GM23248 (cell line): ENCODE results near the gene RNASE8. TPM values are rescaled to one million over a fixed set of nuclear protein-coding genes. Genes with fewer than 3 reads are reported as not detected.

Source experiments
- DNase-seq: peaks from one replicate; pipeline ENCODE4 v3.0.0-alpha.2; 2015
- H2AFZ ChIP-seq: fragments of 200-600 bp; sonication (generic); 2 replicates; pipeline ENCODE4 v1.6.1; 2016; ENCODE audit warnings: antibody characterized with exemption
- H3F3A ChIP-seq: fragments of 200-600 bp; sonication (generic); 2 replicates; pipeline ENCODE4 v1.6.1; 2016; ENCODE audit warnings: mild to moderate bottlenecking, antibody characterized with exemption, mixed run types; ENCODE audit not compliant: insufficient read depth
- H3K27ac ChIP-seq: fragments of 200-600 bp; sonication (generic); 2 replicates; pipeline ENCODE4 v1.5.1; 2016; ENCODE audit warnings: mild to moderate bottlenecking
- H3K27me3 ChIP-seq: fragments of 200-600 bp; sonication (generic); replicated peaks from 2 replicates; pipeline ENCODE4 v1.6.1; 2016; ENCODE audit warnings: mild to moderate bottlenecking; ENCODE audit not compliant: insufficient read depth
- H3K36me3 ChIP-seq: fragments of 200-600 bp; sonication (generic); 2 replicates; pipeline ENCODE4 v1.6.1; 2016; ENCODE audit warnings: low read depth, mild to moderate bottlenecking
- H3K4me1 ChIP-seq: fragments of 200-600 bp; sonication (generic); 2 replicates; pipeline ENCODE4 v1.6.1; 2016; ENCODE audit warnings: mild to moderate bottlenecking; ENCODE audit not compliant: insufficient read depth
- H3K4me2 ChIP-seq: fragments of 200-600 bp; sonication (generic); one replicate; pipeline ENCODE4 v1.6.1; 2016; ENCODE audit warnings: mild to moderate bottlenecking; ENCODE audit not compliant: unreplicated experiment
- H3K4me3 ChIP-seq: fragments of 200-600 bp; sonication (generic); 2 replicates; pipeline ENCODE4 v1.5.1; 2016; ENCODE audit warnings: mild to moderate bottlenecking
- H3K79me2 ChIP-seq: fragments of 200-600 bp; sonication (generic); 2 replicates; pipeline ENCODE4 v1.6.1; 2016; ENCODE audit warnings: mild to moderate bottlenecking; ENCODE audit not compliant: insufficient read depth
- H3K9ac ChIP-seq: fragments of 200-600 bp; sonication (generic); 2 replicates; pipeline ENCODE4 v1.6.1; 2016; ENCODE audit warnings: mild to moderate bottlenecking
- H3K9me2 ChIP-seq: fragments of 200-600 bp; sonication (generic); 2 replicates; pipeline ENCODE4 v1.6.1; 2016; ENCODE audit warnings: mixed run types, mild to moderate bottlenecking, moderate library complexity; ENCODE audit not compliant: insufficient read depth
- H3K9me3 ChIP-seq: fragments of 200-600 bp; sonication (generic); one replicate; pipeline ENCODE4 v1.6.1; 2017; ENCODE audit warnings: low read depth
- H4K20me1 ChIP-seq: fragments of 200-600 bp; sonication (generic); 2 replicates; pipeline ENCODE4 v1.6.0; 2016; ENCODE audit not compliant: insufficient read depth
- EZH2 ChIP-seq: fragments of 200-600 bp; sonication (generic); IDR thresholded peaks from 2 replicates; pipeline ENCODE4 v1.6.1; 2018; ENCODE audit warnings: antibody characterized with exemption, mild to moderate bottlenecking; ENCODE audit not compliant: insufficient read depth, poor library complexity, severe bottlenecking
- EZH2phosphoT487 ChIP-seq: fragments of 200-600 bp; sonication (generic); IDR thresholded peaks from 2 replicates; pipeline ENCODE4 v1.6.1; 2018; ENCODE audit warnings: antibody characterized with exemption, moderate library complexity, mild to moderate bottlenecking, low read depth; ENCODE audit not compliant: insufficient read depth
- WGBS, 2 experiments: methylation state at CpG; one replicate each; pipeline ENCODE4 v1.1.6; 2015 to 2017; ENCODE audit warnings: low lambda C conversion rate in 2 of 2, low coverage in 1 of 2; ENCODE audit errors: missing lambda C conversion rate in 2 of 2; 5-methylcytosine and 5-hydroxymethylcytosine counted together
- in situ Hi-C: fragments of 300-500 bp; cut with MboI; formaldehyde crosslinking; loops from 2 replicates; pipeline ENCODE4 v1.15.0; 2020
- polyA plus RNA-seq: library from polyadenylated mRNA; unstranded; fragments of >200 nt; fragmentation: Nextera tagmentation; extraction: Ambion mirVana; gene quantifications from 2 replicates; pipeline ENCODE4 v1.2.1, GENCODE V29; 2016
- total RNA-seq: library from RNA; depleted of rRNA; stranded (reverse); fragments of >200 nt; shearing (Covaris generic); gene quantifications from 2 replicates; pipeline ENCODE4 v1.2.3, GENCODE V29; 2014

The RNASE8 gene
- total and polyA plus RNA-seq, 2 experiments from 2014 or later: not detected

DNA sequence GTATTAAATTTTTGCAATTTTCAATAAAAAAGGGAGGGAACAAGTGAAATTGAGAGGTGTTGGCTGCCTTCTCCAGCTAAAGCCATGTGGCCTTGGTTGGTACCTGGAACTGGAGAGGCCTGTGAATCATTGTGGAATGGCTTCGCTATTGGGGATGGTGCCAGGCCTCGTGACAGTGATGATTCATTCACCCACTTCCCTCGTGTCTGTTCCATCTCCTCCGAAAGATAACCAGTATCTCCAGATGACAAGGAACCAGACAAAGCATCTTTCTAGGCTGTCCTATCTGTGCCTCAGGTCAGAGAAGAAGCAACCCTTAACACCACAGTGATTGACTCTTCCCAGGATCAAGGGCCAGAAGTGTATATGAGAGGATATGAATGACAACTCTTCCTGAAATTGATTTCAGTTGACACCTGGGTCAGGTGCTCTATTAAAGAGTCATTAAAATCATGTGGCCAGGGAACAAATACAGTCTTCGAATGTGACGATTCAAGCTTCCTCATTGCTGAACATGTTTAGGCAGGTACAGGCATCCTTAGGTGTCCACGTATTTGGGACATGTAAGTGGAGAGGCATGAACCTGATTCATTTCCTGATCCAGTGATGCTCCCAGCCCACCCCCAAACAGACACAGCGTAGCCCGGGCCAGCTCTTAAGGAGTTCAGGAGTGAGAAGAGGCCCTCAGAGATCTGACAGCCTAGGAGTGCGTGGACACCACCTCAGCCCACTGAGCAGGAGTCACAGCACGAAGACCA lies 15.8 kb upstream of the RNASE8 start, which contains the start of gene RNASE7:
Gene RNASE7 (plus strand): TSS at position 687 of the 758 bp plus-strand sequence. CDS start 631 bp downstream, outside the sequence.
- no peaks in the 10 kb centered on the region for H3K79me2 ChIP-seq
- in situ Hi-C loops: no loop called here
- H3K27ac ChIP-seq: no peak within 1 kb of the TSS
- H3F3A ChIP-seq: no peaks in the 10 kb centered on the region
- no peak within 1 kb of the TSS for H2AFZ ChIP-seq
- H3K36me3 ChIP-seq: no peaks in the 10 kb centered on the region
- H3K4me2 ChIP-seq: no peak within 1 kb of the TSS
- H3K4me1 ChIP-seq: peaks cover 13% of the 10 kb centered on the region
- H3K27me3 ChIP-seq: no peaks in the 10 kb centered on the region
- no peaks in the 10 kb centered on the region for H3K9me3 ChIP-seq
- peak; percentile 76 for DNase-seq
- H3K9ac ChIP-seq: no peak within 1 kb of the TSS
- no peak for TF ChIP-seq EZH2phosphoT487
- TF ChIP-seq EZH2: no peak
- 58 to 65% methylated on average over 11 of the region's 11 CpGs for WGBS, 2 experiments
- H4K20me1 ChIP-seq: no peaks in the 10 kb centered on the region
- no peak within 1 kb of the TSS for H3K4me3 ChIP-seq
- H3K9me2 ChIP-seq: no peaks in the 10 kb centered on the region

DNA sequence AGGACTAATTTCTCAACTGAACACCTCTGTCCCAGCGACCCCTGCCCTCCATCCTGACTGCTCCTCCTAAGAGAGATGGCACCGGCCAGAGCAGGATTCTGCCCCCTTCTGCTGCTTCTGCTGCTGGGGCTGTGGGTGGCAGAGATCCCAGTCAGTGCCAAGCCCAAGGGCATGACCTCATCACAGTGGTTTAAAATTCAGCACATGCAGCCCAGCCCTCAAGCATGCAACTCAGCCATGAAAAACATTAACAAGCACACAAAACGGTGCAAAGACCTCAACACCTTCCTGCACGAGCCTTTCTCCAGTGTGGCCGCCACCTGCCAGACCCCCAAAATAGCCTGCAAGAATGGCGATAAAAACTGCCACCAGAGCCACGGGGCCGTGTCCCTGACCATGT lies 14.7 kb upstream of the RNASE8 start:
- no peaks in the 10 kb centered on the region for H3K9me2 ChIP-seq
- no peak overlapping the region for H3K4me3 ChIP-seq
- no peak overlapping the region for H2AFZ ChIP-seq
- H3F3A ChIP-seq: peaks cover 9% of the 10 kb centered on the region
- no peaks in the 10 kb centered on the region for H3K79me2 ChIP-seq
- H3K36me3 ChIP-seq: no peaks in the 10 kb centered on the region
- peaks cover 22% of the 10 kb centered on the region for H3K4me1 ChIP-seq
- no peak for DNase-seq
- TF ChIP-seq EZH2phosphoT487: no peak
- no peak for TF ChIP-seq EZH2
- no peak overlapping the region for H3K27ac ChIP-seq
- no peaks in the 10 kb centered on the region for H4K20me1 ChIP-seq
- in situ Hi-C loops: no loop called here
- no peaks in the 10 kb centered on the region for H3K27me3 ChIP-seq
- H3K9ac ChIP-seq: no peak overlapping the region
- no peak overlapping the region for H3K4me2 ChIP-seq
- no peaks in the 10 kb centered on the region for H3K9me3 ChIP-seq
- 75 to 82% methylated on average over 8 of the region's 8 CpGs for WGBS, 2 experiments

DNA sequence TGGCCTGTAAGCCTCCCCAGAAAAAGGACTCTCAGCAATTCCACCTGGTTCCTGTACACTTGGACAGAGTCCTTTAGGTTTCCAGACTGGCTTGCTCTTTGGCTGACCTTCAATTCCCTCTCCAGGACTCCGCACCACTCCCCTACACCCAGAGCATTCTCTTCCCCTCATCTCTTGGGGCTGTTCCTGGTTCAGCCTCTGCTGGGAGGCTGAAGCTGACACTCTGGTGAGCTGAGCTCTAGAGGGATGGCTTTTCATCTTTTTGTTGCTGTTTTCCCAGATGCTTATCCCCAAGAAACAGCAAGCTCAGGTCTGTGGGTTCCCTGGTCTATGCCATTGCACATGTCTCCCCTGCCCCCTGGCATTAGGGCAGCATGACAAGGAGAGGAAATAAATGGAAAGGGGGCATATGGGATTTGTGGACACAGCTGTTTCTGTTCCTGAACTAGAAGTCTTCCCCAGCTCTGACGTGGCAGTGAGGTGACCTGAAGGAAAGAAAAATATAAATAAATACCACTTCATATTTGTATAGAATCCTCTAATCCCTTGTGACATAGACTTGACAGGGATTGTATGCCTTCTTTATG lies 14.1 kb upstream of the RNASE8 start:
- Histone ChIP-seq H3K4me2 (no peak overlapping the region), H3K27me3 (no peaks in the 10 kb centered on the region), H3K27ac (no peak overlapping the region), H3K36me3 (no peaks in the 10 kb centered on the region), H3K4me1 (peaks cover 27% of the 10 kb centered on the region), H3K4me3 (no peak overlapping the region), H3K79me2 (no peaks in the 10 kb centered on the region), H3K9me3 (no peaks in the 10 kb centered on the region), H4K20me1 (no peaks in the 10 kb centered on the region), H3K9me2 (no peaks in the 10 kb centered on the region), H3F3A (peaks cover 14% of the 10 kb centered on the region), H3K9ac (no peak overlapping the region), H2AFZ (no peak overlapping the region)
- in situ Hi-C loops: no loop called here
- no peak for DNase-seq
- TF ChIP-seq EZH2 (no peak), EZH2phosphoT487 (no peak)
- WGBS, 2 experiments: 70 to 75% methylated on average over 2 of the region's 2 CpGs

DNA sequence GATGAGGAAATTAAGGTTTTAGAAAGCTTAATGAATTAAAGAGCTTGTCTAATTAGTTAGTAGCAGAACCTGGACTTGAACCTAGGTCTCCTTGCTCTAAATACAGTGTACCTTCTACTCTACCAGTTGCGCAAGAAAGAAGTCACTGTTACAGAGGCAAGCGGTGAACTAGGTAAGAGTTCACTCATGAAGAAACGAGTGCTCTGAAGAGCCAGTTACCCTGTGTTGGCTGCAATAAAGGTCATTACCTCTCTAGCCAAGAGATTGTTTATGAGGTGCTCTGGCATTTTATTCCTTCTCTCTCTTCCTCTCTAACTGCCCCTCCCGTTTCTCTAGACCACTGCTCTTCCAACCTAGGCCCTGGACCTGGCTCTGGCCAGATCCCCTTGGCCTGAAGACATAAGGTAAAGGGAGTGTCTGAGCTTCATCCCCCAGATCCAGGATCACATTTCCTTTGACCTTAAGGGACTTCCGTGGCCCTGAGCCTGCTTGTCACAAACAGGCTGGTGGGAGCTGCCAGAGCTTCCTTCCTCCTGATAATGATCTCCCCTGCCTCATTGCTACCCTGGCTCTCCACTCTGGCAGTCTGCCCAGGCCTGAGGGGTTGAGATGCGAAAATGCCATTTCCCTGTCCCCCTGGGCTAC lies 13.5 kb upstream of the RNASE8 start:
- Histone ChIP-seq H3K9ac (no peak overlapping the region), H3K4me3 (no peak overlapping the region), H3K79me2 (no peaks in the 10 kb centered on the region), H3K9me2 (no peaks in the 10 kb centered on the region), H3K9me3 (no peaks in the 10 kb centered on the region), H2AFZ (no peak overlapping the region), H3K27me3 (no peaks in the 10 kb centered on the region), H3F3A (peaks cover 20% of the 10 kb centered on the region), H4K20me1 (no peaks in the 10 kb centered on the region), H3K4me2 (no peak overlapping the region), H3K4me1 (peaks cover 28% of the 10 kb centered on the region), H3K27ac (no peak overlapping the region), H3K36me3 (no peaks in the 10 kb centered on the region)
- no peak for TF ChIP-seq EZH2
- no peak for TF ChIP-seq EZH2phosphoT487
- no peak for DNase-seq
- WGBS, 2 experiments: 65 to 66% methylated on average over 6 of the region's 6 CpGs
- in situ Hi-C loops: no loop called here
